HCT116 (cell line): ENCODE data around the gene TAF9B. TPM values are rescaled to one million over a fixed set of nuclear protein-coding genes. Genes with fewer than 3 reads are reported as not detected.
A peak's percentile ranks its signal among the peaks of the same experiment; 100 is the strongest.

Experiments
- ATAC-seq: fragments of 200-7000 bp; cut with Tn5 transposase; 2 replicates; pipeline ENCODE4 v1.9.1; 2020; ENCODE audit warnings: mild to moderate bottlenecking, moderate library complexity
- Bru-seq: library from RNA; stranded (reverse); fragments of 400-500 nt; gene quantifications from one replicate; lab custom pipeline; 2021; lab: Mats Ljungman, UMichigan
- BruChase-seq, 2 experiments: library from RNA; stranded (reverse); fragments of 400-500 nt; gene quantifications; one replicate each; lab custom pipeline; 2021; lab: Mats Ljungman, UMichigan
- BruUV-seq: library from RNA; stranded (reverse); fragments of 400-500 nt; replicated peaks from 2 replicates; lab custom pipeline; 2021; lab: Mats Ljungman, UMichigan
- CTCF ChIA-PET: fragments of 300-600 bp; sonication (Branson Sonifier 250); formaldehyde crosslinking; loops from one replicate; lab custom pipeline; 2021; ENCODE audit warnings: antibody characterized with exemption; lab: Charles Lee
- POLR2A ChIA-PET: fragments of 300-600, 350-600 bp; sonication (Branson Sonifier 250); formaldehyde crosslinking; loops from one replicate; lab custom pipeline; 2021; ENCODE audit warnings: antibody characterized with exemption; lab: Charles Lee
- RAD21 ChIA-PET, 2 experiments: fragments of 300-600 bp; sonication (Branson Sonifier 250); formaldehyde crosslinking; loops; one replicate each; lab custom pipeline; 2023; ENCODE audit warnings: low total read pairs in 2 of 2; ENCODE audit not compliant: uncharacterized antibody in 2 of 2, unreplicated experiment in 2 of 2, low non-redundant PET in 1 of 2; lab: Charles Lee
- DNase-seq: peaks from one replicate; pipeline ENCODE4 v3.0.0-alpha.2; 2010; ENCODE audit warnings: low read depth, low spot score
- H2AFZ ChIP-seq: fragments of 200-600 bp; shearing (Covaris generic), sonication (generic); 2 replicates; pipeline ENCODE4 v1.6.1; 2017; ENCODE audit warnings: low read depth, mixed run types, mixed read lengths, antibody characterized with exemption, low read length; ENCODE audit not compliant: poor library complexity, severe bottlenecking
- H3K27ac ChIP-seq: 2 replicates; pipeline ENCODE4 v1.5.1; 2012; ENCODE audit warnings: low read depth, low read length
- H3K27me3 ChIP-seq: fragments of 200-600 bp; sonication (generic); 2 replicates; pipeline ENCODE4 v1.6.1; 2016; ENCODE audit warnings: mixed run types, low read length, mixed read lengths; ENCODE audit not compliant: insufficient read depth
- H3K36me3 ChIP-seq, 2 experiments: fragments of 200-500 bp in 1 of 2; fragments of 200-600 bp in 1 of 2; sonication (Bioruptor generic) in 1 of 2; sonication (generic) in 1 of 2; 2 replicates each; pipeline versions ENCODE4 v1.5.1 to v1.6.1; 2014 to 2016; ENCODE audit warnings: low read length in 2 of 2, inconsistent platforms in 1 of 2, mixed read lengths in 1 of 2, mixed run types in 1 of 2; ENCODE audit not compliant: insufficient read depth in 2 of 2, control insufficient read depth in 1 of 2
- H3K4me1 ChIP-seq, 2 experiments: fragments of 200-600 bp in 1 of 2; sonication (generic) in 1 of 2; 2 replicates each; pipeline versions ENCODE4 v1.5.1 to v1.6.1; 2012 to 2017; ENCODE audit warnings: low read length in 2 of 2, inconsistent platforms in 1 of 2, mild to moderate bottlenecking in 1 of 2, mixed read lengths in 1 of 2, mixed run types in 1 of 2, moderate library complexity in 1 of 2; ENCODE audit not compliant: insufficient read depth in 2 of 2, control insufficient read depth in 1 of 2
- H3K4me2 ChIP-seq: fragments of 200-600 bp; sonication (generic); 2 replicates; pipeline ENCODE4 v1.6.1; 2017; ENCODE audit warnings: mixed run types, low read length, mixed read lengths
- H3K4me3 ChIP-seq, 2 experiments: fragments of 200-600 bp in 1 of 2; sonication (generic) in 1 of 2; replicated peaks in 1 of 2; 2 replicates each; pipeline ENCODE4 v1.5.1; 2011 to 2016; ENCODE audit warnings: low read length in 2 of 2, control low read depth in 1 of 2, low read depth in 1 of 2, mild to moderate bottlenecking in 1 of 2, mixed read lengths in 1 of 2, mixed run types in 1 of 2
- H3K79me2 ChIP-seq: fragments of 200-600 bp; sonication (generic); 2 replicates; pipeline ENCODE4 v1.6.1; 2017; ENCODE audit warnings: mild to moderate bottlenecking, mixed run types, low read length, moderate library complexity, mixed read lengths; ENCODE audit not compliant: insufficient read depth
- H3K9ac ChIP-seq: fragments of 200-600 bp; sonication (generic); 2 replicates; pipeline ENCODE4 v1.6.1; 2016; ENCODE audit warnings: low read length, mixed read lengths
- H3K9me2 ChIP-seq: fragments of 200-600 bp; sonication (generic), shearing (Covaris generic); 2 replicates; pipeline ENCODE4 v1.6.1; 2017; ENCODE audit warnings: mixed run types, mild to moderate bottlenecking, moderate library complexity; ENCODE audit not compliant: insufficient read depth
- H3K9me3 ChIP-seq, 2 experiments: fragments of 200-500 bp in 1 of 2; fragments of 200-600 bp in 1 of 2; sonication (Bioruptor generic) in 1 of 2; sonication (generic) in 1 of 2; 2 replicates each; pipeline ENCODE4 v1.6.1; 2014 to 2017; ENCODE audit warnings: low read length in 2 of 2, mixed read lengths in 2 of 2, inconsistent platforms in 1 of 2, low read depth in 1 of 2, mild to moderate bottlenecking in 1 of 2, mixed run types in 1 of 2, moderate library complexity in 1 of 2; ENCODE audit not compliant: control insufficient read depth in 1 of 2, insufficient read depth in 1 of 2
- H4K20me1 ChIP-seq: fragments of 200-600 bp; sonication (generic), shearing (Covaris generic); 2 replicates; pipeline ENCODE4 v1.6.1; 2017; ENCODE audit warnings: mixed run types, mild to moderate bottlenecking, moderate library complexity; ENCODE audit not compliant: insufficient read depth
- ATF3 ChIP-seq: IDR thresholded peaks from 2 replicates; pipeline ENCODE4 v1.6.1; 2012
- CBX3 ChIP-seq: IDR thresholded peaks from 2 replicates; pipeline ENCODE4 v1.6.1; 2012; ENCODE audit warnings: low read depth
- CEBPB ChIP-seq: IDR thresholded peaks from 2 replicates; pipeline ENCODE4 v1.6.1; 2012; ENCODE audit warnings: low read depth
- EGR1 ChIP-seq: IDR thresholded peaks from 2 replicates; pipeline ENCODE4 v1.6.1; 2012; ENCODE audit warnings: low read depth
- ELF1 ChIP-seq: IDR thresholded peaks from 2 replicates; pipeline ENCODE4 v1.6.1; 2012; ENCODE audit warnings: low read depth, borderline replicate concordance
- EZH2 ChIP-seq: fragments of 200-600 bp; sonication (generic); IDR thresholded peaks from 2 replicates; pipeline ENCODE4 v1.6.1; 2017; ENCODE audit warnings: antibody characterized with exemption, mixed run types
- EZH2phosphoT487 ChIP-seq: fragments of 200-600 bp; IDR thresholded peaks from 2 replicates; pipeline ENCODE4 v1.6.1; 2018; ENCODE audit warnings: antibody characterized with exemption, borderline replicate concordance
- FOSL1 ChIP-seq: IDR thresholded peaks from 2 replicates; pipeline ENCODE4 v1.6.1; 2012; ENCODE audit warnings: low read depth
- JUND ChIP-seq: IDR thresholded peaks from 2 replicates; pipeline ENCODE4 v1.6.1; 2012
- MAX ChIP-seq: IDR thresholded peaks from 2 replicates; pipeline ENCODE4 v1.6.1; 2012
- POLR2A ChIP-seq: IDR thresholded peaks from 2 replicates; pipeline ENCODE4 v1.7.0; 2011; ENCODE audit warnings: borderline replicate concordance; ENCODE audit not compliant: insufficient read depth, insufficient read length; ENCODE audit errors: extremely low read depth
- RAD21 ChIP-seq: IDR thresholded peaks from 2 replicates; pipeline ENCODE4 v1.6.1; 2012; ENCODE audit warnings: low read depth, mild to moderate bottlenecking
- REST ChIP-seq: IDR thresholded peaks from 2 replicates; pipeline ENCODE4 v1.6.1; 2012; ENCODE audit warnings: low read depth
- SIN3A ChIP-seq: IDR thresholded peaks from 2 replicates; pipeline ENCODE4 v1.6.1; 2012; ENCODE audit warnings: low read depth
- SRF ChIP-seq: IDR thresholded peaks from 2 replicates; pipeline ENCODE4 v1.6.1; 2012; ENCODE audit warnings: low read depth
- YY1 ChIP-seq: IDR thresholded peaks from 2 replicates; pipeline ENCODE4 v1.6.1; 2011; ENCODE audit warnings: low read length, low read depth, moderate library complexity, mild to moderate bottlenecking; ENCODE audit not compliant: insufficient replicate concordance; ENCODE audit errors: extremely low read depth
- ZBTB33 ChIP-seq: IDR thresholded peaks from 2 replicates; pipeline ENCODE4 v1.6.1; 2011; ENCODE audit warnings: mild to moderate bottlenecking, low read length, moderate library complexity; ENCODE audit not compliant: insufficient replicate concordance; ENCODE audit errors: extremely low read depth
- ZFX ChIP-seq: fragments of 450-650 bp; IDR thresholded peaks from 2 replicates; pipeline ENCODE4 v1.6.1; 2017
- ZNF274 ChIP-seq: fragments of 200-500 bp; sonication (Bioruptor generic); IDR thresholded peaks from 2 replicates; pipeline ENCODE4 v1.6.1; 2014; ENCODE audit warnings: mild to moderate bottlenecking, low read depth, low read length, inconsistent platforms
- intact Hi-C: fragments of 100-400 bp; cut with micrococcal nuclease; formaldehyde crosslinking; loops from 2 replicates; pipeline ENCODE4 v1.10.0; 2022
- long read RNA-seq: library from polyadenylated mRNA; unstranded; transcript quantifications from one replicate; pipeline ENCODE4 v2.0.0, GENCODE V29; 2021; ENCODE audit not compliant: unreplicated experiment
- polyA plus RNA-seq: library from polyadenylated mRNA; unstranded; fragments of >200 nt; gene quantifications from 2 replicates; pipeline ENCODE4 v1.2.1, GENCODE V29; 2012; ENCODE audit warnings: missing spikeins
- total RNA-seq: library from RNA; stranded (reverse); gene quantifications from one replicate; pipeline ENCODE4 v1.2.1, GENCODE V29; 2021; ENCODE audit not compliant: unreplicated experiment

Gene TAF9B
- 16.2 TPM for total RNA-seq
- polyA plus RNA-seq = 5.9 and 6.6 TPM in 2 replicates
- percentile 59 among the genes with signal in this experiment for Bru-seq, nascent RNA
- percentile 90 among the genes with signal in this experiment for BruChase-seq, experiment 1, labeled RNA remaining after a 6-hour chase
- BruChase-seq, experiment 2, labeled RNA remaining after a 2-hour chase = percentile 69 among the genes with signal in this experiment
- long read RNA-seq, transcript TAF9B-201 (7 exons, 2,713 nt) = major isoform, 17 of 26 reads
- long read RNA-seq, partial matches to known transcripts = 1 of 26 reads
- long read RNA-seq, other reads (novel, unspliced or antisense) = 8 of 26 reads

DNA sequence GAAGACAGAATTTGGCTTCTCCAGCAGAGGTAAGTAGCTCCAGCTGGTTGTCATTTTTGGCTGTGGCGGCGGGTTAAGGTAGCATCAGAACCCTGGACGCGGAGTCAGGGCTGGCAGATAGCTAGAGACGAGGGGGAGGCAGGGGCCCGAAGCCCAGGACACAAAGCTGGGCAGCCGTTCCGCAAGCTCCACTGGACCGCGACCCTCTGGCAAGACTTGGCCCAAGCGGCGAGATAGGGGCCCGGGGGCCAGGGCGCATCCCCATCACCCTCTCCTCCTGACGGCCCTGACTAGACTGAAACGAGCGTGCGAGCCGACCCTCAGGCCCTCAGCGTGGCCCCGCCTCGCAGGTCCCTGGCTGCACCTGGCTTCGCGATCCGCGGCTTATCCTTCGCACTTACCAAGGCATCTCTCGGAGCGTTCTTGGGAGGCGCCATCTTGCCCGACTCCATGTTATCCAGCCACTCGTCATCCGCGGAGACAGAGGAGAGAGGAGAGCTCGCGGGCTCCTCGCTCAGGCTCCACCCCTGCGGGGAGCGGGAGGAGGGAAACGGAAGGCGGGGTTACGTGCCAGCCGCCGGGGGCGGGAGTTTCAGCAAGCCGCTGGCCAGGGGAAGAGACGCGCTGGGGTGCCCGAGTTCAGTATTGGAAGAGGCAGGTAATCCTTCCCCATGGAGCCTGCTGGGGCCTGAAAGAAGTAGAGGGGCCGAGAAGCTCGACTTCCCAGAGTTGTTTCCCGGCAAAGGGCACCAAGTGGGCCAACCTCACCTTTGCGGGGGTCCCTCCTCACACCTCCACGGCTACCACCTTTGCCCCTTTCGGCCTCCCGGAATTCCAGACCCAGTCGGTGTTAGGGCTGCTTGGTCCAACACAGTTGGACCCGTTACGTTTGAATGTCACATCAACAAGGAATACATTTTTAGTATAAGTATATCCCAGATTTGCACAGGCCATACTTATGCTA is at the start of gene TAF9B:
TAF9B (minus strand) TSS at position 491 of the 964 bp plus-strand sequence; CDS start at position 452, 39 bp downstream.
- H2AFZ ChIP-seq = no peak within 1 kb of the TSS
- RAD21 ChIA-PET = no interaction called here
- no peak for TF ChIP-seq EZH2
- no peak for TF ChIP-seq RAD21
- 0 out of 2 replicates have a peak, but pooled peaks have one; percentile 32 for TF ChIP-seq EGR1
- TF ChIP-seq JUND = no peak
- no peak for TF ChIP-seq POLR2A
- 0 out of 2 replicates have a peak, but pooled peaks have one; percentile 17 for TF ChIP-seq ZFX
- no peak for TF ChIP-seq ATF3
- no peak for TF ChIP-seq REST
- no peak for TF ChIP-seq SRF
- no peak; the same call in 1 of the 2 replicates for TF ChIP-seq SIN3A
- no peak for TF ChIP-seq FOSL1
- TF ChIP-seq EZH2phosphoT487 = no peak
- TF ChIP-seq CEBPB = no peak
- peak; percentile 7 for TF ChIP-seq ZBTB33
- TF ChIP-seq CBX3 = 0 out of 2 replicates have a peak, but pooled peaks have one; percentile 57
- peak; percentile 84 for TF ChIP-seq YY1
- TF ChIP-seq ELF1 = no peak
- peak; percentile 69 for TF ChIP-seq MAX
- no peak for TF ChIP-seq ZNF274

More for the DNA sequence above, at the start of gene TAF9B:
- BruUV-seq = TSS peak; percentile 74
- no peaks in the 10 kb centered on the region for H3K9me2 ChIP-seq
- peak within 1 kb of the TSS; percentile 69 for H3K9ac ChIP-seq
- no peaks in the 10 kb centered on the region for H4K20me1 ChIP-seq
- H3K79me2 ChIP-seq = no peaks in the 10 kb centered on the region
- intact Hi-C loops = no loop called here
- no peaks in the 10 kb centered on the region for H3K36me3 ChIP-seq
- H3K9me3 ChIP-seq = no peaks in the 10 kb centered on the region
- peak; percentile 99 for ATAC-seq
- peak within 1 kb of the TSS; percentile 73 for H3K4me2 ChIP-seq
- H3K4me3 ChIP-seq = peak within 1 kb of the TSS; percentile 63 to 70
- H3K4me1 ChIP-seq = peaks cover 0 to 7% of the 10 kb centered on the region in 2 experiments; a peak in 1 of 4 replicates
- ChIA-PET CTCF (no interaction called here), POLR2A (no interaction called here)
- peak; percentile 56 for DNase-seq
- no peaks in the 10 kb centered on the region for H3K27me3 ChIP-seq
- H3K27ac ChIP-seq = peak within 1 kb of the TSS; percentile 47
